Measurements from ENCODE around the gene ABAT. TPM values are rescaled to one million over a fixed set of nuclear protein-coding genes. Genes with fewer than 3 reads are reported as not detected.
"Not testable (repeated sequence)": the region's sequence is repeated elsewhere in the genome, so short reads cannot be mapped to it uniquely, and the experiment has no call there.

ABAT gene
- total RNA-seq, 2 donors from 2014 or later: 27.0 to 40.2 TPM

DNA sequence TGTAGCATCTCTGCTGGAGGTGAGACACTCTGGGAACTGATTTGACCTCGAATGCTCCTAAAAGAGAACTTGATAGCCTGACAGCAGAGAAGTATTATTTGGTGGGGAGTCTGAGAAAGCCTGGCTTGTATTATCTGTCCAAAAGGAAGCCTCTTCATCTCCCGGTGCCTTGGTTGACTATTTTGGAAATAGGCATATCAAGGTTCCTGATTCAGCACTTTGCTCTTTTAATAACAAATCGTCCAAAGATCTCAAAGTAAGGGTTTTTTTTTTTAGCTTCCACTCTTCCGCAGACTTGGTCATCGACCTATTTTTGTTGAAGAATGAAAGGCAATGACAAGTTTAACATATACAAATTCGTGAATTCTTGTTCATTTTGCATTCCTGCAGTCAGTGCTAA is 108.3 kb downstream of the ABAT start:
- no peaks in the 10 kb centered on the region for H3K9me3 ChIP-seq
- DNase-seq: no peak
- ATAC-seq: no peak
- no peaks in the 10 kb centered on the region for H3K4me1 ChIP-seq
- WGBS, 2 donors: 51 to 77% methylated on average over 6 of the region's 6 CpGs
- intact Hi-C loops (cut with DNase I): loop anchor here (10.0 kb wide), 1 partner anchor 128 kb away; no protein-coding TSS in a partner anchor
- H3K27ac ChIP-seq: no peak overlapping the region
- no peaks in the 10 kb centered on the region for H3K27me3 ChIP-seq
- peaks cover 4 to 8% of the 10 kb centered on the region in 2 donors for H3K36me3 ChIP-seq (replicated peaks in 1 of 2; ENCODE audit: insufficient read depth in 1 of 2, low read depth in 2 of 2)
- TF ChIP-seq, protein P1, sequence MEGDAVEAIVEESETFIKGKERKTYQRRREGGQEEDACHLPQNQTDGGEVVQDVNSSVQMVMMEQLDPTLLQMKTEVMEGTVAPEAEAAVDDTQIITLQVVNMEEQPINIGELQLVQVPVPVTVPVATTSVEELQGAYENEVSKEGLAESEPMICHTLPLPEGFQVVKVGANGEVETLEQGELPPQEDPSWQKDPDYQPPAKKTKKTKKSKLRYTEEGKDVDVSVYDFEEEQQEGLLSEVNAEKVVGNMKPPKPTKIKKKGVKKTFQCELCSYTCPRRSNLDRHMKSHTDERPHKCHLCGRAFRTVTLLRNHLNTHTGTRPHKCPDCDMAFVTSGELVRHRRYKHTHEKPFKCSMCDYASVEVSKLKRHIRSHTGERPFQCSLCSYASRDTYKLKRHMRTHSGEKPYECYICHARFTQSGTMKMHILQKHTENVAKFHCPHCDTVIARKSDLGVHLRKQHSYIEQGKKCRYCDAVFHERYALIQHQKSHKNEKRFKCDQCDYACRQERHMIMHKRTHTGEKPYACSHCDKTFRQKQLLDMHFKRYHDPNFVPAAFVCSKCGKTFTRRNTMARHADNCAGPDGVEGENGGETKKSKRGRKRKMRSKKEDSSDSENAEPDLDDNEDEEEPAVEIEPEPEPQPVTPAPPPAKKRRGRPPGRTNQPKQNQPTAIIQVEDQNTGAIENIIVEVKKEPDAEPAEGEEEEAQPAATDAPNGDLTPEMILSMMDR (IDR thresholded peaks at IDR 0.05): no peak
- TF ChIP-seq POLR2A (IDR thresholded peaks at IDR 0.05): no peak
- no peak overlapping the region for H3K4me3 ChIP-seq

DNA sequence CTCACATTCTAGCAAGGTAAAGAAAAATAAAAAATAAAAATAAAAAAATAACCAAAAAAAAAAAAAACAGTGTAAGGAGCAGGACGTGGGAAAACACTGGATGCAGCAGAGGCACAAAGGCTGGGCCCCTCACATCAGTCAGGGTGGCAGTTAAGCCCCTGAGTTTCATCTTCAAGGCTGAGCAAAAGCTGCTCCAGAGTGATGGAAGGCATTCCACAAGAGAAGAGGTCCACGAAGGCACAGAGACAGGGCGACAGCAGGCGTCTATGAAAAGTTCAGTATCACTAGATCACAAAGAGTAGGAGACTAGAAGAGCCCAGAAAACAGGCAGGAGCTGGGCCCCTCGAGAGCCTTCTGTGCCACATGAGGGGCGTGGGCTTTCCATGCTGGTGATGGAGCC is 111.0 kb downstream of the ABAT start:
- intact Hi-C loops (cut with DNase I): loop anchor here (10.0 kb wide), 1 partner anchor 131 kb away; no protein-coding TSS in a partner anchor
- H3K36me3 ChIP-seq (replicated peaks in 1 of 2; ENCODE audit: insufficient read depth in 1 of 2, low read depth in 2 of 2): no peaks in the 10 kb centered on the region
- H3K9me3 ChIP-seq: no peaks in the 10 kb centered on the region
- 90 to 93% methylated on average over 6 of the region's 6 CpGs for WGBS, 2 donors
- ATAC-seq (no peak), DNase-seq (no peak)
- H3K27ac ChIP-seq: no peak overlapping the region
- no peaks in the 10 kb centered on the region for H3K27me3 ChIP-seq
- H3K4me3 ChIP-seq: no peak overlapping the region
- H3K4me1 ChIP-seq: no peaks in the 10 kb centered on the region
- TF ChIP-seq, protein P1 (IDR thresholded peaks at IDR 0.05): no peak
- no peak for TF ChIP-seq POLR2A (IDR thresholded peaks at IDR 0.05)

DNA sequence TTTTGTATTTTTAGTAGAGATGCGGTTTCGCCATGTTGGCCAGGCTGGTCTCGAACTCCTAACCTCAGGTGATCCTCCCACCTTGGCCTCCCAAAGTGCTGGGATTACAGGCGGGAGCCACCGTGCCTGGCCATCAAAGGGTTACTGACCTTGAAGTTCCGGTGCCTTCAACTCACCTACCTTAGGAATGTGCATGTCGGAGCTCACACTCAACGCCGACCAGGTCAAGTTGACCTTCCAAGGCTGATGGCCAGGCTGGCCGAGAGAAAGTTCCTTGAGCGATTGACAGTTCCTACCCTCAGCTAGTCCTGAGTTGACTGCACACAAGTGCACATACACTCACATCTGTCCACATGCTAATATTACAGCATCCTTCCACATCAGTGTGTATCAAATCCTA is 111.9 kb downstream of the ABAT start:
- H3K36me3 ChIP-seq (replicated peaks in 1 of 2; ENCODE audit: insufficient read depth in 1 of 2, low read depth in 2 of 2); H3K9me3 ChIP-seq; DNase-seq; H3K4me1 ChIP-seq; H3K4me3 ChIP-seq; H3K27me3 ChIP-seq; ATAC-seq; H3K27ac ChIP-seq: not testable (repeated sequence)
- 59 to 60% methylated on average over 11 of the region's 11 CpGs for WGBS, 2 donors
- intact Hi-C loops (cut with DNase I): loop anchor here (10.0 kb wide), 1 partner anchor 132 kb away; no protein-coding TSS in a partner anchor

DNA sequence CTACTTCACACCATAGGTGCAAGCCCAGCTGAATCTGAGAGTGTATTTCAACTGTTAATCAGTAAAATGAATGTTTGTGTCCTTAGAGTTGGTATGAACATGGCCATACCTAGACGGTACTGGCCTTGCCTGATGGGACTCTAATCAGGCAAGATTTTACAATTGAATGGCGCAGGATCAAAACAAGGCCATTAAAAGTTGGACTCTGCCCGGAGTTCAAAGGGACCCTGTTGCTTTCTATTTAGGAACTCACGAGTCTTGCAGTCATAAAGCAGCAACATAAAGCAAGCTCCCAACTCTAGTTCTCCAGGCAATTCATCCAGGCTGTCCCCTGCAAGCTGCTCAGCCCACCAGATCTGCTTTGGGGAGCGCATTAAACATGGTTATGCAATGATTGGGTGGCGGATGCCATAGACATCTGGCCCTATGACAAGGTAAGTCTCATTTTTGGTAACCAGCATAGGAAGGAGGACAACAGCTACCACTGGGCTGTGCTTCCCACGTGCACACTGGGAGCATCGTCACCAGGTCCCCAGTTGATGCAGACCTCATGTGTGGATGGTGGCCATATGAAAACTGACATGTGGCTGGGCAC is 114.3 kb downstream of the ABAT start:
- 67 to 95% methylated on average over 4 to 8 of the region's 8 CpGs for WGBS, 2 donors

DNA sequence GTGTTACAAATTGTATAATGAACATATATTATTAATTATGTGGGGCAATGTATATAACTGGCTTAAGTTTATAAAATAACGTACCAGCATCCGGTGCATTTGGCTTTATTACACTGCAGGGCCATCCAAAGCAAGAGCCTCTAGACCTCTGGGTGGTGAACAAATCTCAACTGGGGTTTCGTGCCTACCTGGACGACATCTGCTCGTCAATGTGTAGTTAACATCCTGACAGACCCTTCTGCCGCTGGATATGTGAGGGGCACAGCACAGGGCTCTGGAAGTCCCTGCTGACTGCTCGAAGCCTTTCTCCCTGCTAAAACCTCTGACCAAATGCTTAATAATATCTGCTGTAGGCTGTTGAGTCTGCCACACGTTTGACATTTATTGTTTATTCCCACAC is 120.7 kb downstream of the ABAT start:
- 87 to 89% methylated on average over 8 of the region's 8 CpGs for WGBS, 2 donors
- Histone ChIP-seq H3K27me3 (no peaks in the 10 kb centered on the region), H3K4me3 (no peak overlapping the region), H3K4me1 (peaks cover 35% of the 10 kb centered on the region), H3K9me3 (no peaks in the 10 kb centered on the region), H3K36me3 (replicated peaks in 1 of 2; ENCODE audit: insufficient read depth in 1 of 2, low read depth in 2 of 2) (no peaks in the 10 kb centered on the region), H3K27ac (no peak overlapping the region)
- TF ChIP-seq POLR2A (IDR thresholded peaks at IDR 0.05): no peak
- TF ChIP-seq, protein P1 (IDR thresholded peaks at IDR 0.05): no peak
- DNase-seq: no peak
- ATAC-seq: no peak
- intact Hi-C loops (cut with DNase I): no loop called here

More for the DNA sequence above, 114.3 kb downstream of the ABAT start:
- DNase-seq: no peak
- Histone ChIP-seq H3K4me3 (no peak overlapping the region), H3K9me3 (no peaks in the 10 kb centered on the region), H3K27me3 (no peaks in the 10 kb centered on the region), H3K36me3 (replicated peaks in 1 of 2; ENCODE audit: insufficient read depth in 1 of 2, low read depth in 2 of 2) (no peaks in the 10 kb centered on the region), H3K27ac (no peak overlapping the region), H3K4me1 (peaks cover under 1% of the 10 kb centered on the region)
- no peak for ATAC-seq
- no peak for TF ChIP-seq POLR2A (IDR thresholded peaks at IDR 0.05)
- TF ChIP-seq, protein P1 (IDR thresholded peaks at IDR 0.05): no peak
- intact Hi-C loops (cut with DNase I): loop anchor here (10.0 kb wide), 1 partner anchor 134 kb away; no protein-coding TSS in a partner anchor
